ENCODE measurements around the gene SLC22A14. TPM values are rescaled to one million over a fixed set of nuclear protein-coding genes. Genes with fewer than 3 reads are reported as not detected.

The SLC22A14 gene
- total RNA-seq, 1 donor from 2014 or later: not detected

- H3K9me3 Mint-ChIP-seq: no peaks in the 10 kb centered on the region
- no peak overlapping the region for H3K4me3 Mint-ChIP-seq
- no peaks in the 10 kb centered on the region for H3K27me3 ChIP-seq
- H3K4me3 ChIP-seq: no peak overlapping the region
- H2AFZ ChIP-seq (replicated peaks): no peak overlapping the region
- no peaks in the 10 kb centered on the region for H3K4me1 ChIP-seq
- H3F3A ChIP-seq (ENCODE audit: low read depth): no peaks in the 10 kb centered on the region
- H3K36me3 Mint-ChIP-seq: peaks cover 6% of the 10 kb centered on the region
- H4K20me1 ChIP-seq (ENCODE audit: low read depth): no peaks in the 10 kb centered on the region
- H3K4me1 Mint-ChIP-seq: no peaks in the 10 kb centered on the region
- no peak overlapping the region for H3K9ac ChIP-seq
- TF ChIP-seq CTCF (IDR thresholded peaks at IDR 0.05) (no peak), EZH2 (IDR thresholded peaks at IDR 0.05) (no peak), EZH2phosphoT487 (IDR thresholded peaks at IDR 0.05) (no peak)
- no peaks in the 10 kb centered on the region for H3K36me3 ChIP-seq
- H3K79me2 ChIP-seq (ENCODE audit: low read depth): no peaks in the 10 kb centered on the region
- H3K27ac ChIP-seq: no peak overlapping the region
- DNase-seq (ENCODE audit: low spot score): no peak
- H3K27me3 Mint-ChIP-seq (ENCODE audit: insufficient read depth, low read depth): peaks cover 4% of the 10 kb centered on the region
- H3K27ac Mint-ChIP-seq: no peak overlapping the region
- no peaks in the 10 kb centered on the region for H3K9me3 ChIP-seq (ENCODE audit: low read depth)
- no peak overlapping the region for H3K4me2 ChIP-seq
These were observed 5.0 kb upstream of the SLC22A14 start for GRCh38 chr3:38276917-38277630.

GRCh38 chr3:38278841-38279240 is 3.3 kb upstream of the SLC22A14 start:
- no peaks in the 10 kb centered on the region for H3F3A ChIP-seq (ENCODE audit: low read depth)
- no peaks in the 10 kb centered on the region for H3K27me3 ChIP-seq
- Mint-ChIP-seq H3K4me1 (no peaks in the 10 kb centered on the region), H3K27me3 (ENCODE audit: insufficient read depth, low read depth) (peaks cover 4% of the 10 kb centered on the region), H3K9me3 (no peaks in the 10 kb centered on the region), H3K36me3 (peaks cover 6% of the 10 kb centered on the region), H3K4me3 (no peak overlapping the region), H3K27ac (no peak overlapping the region)
- H4K20me1 ChIP-seq (ENCODE audit: low read depth): no peaks in the 10 kb centered on the region
- no peak overlapping the region for H3K4me3 ChIP-seq
- H3K36me3 ChIP-seq: no peaks in the 10 kb centered on the region
- H3K4me1 ChIP-seq: no peaks in the 10 kb centered on the region
- DNase-seq (ENCODE audit: low spot score): no peak
- H2AFZ ChIP-seq (replicated peaks): no peak overlapping the region
- no peaks in the 10 kb centered on the region for H3K79me2 ChIP-seq (ENCODE audit: low read depth)
- no peak overlapping the region for H3K27ac ChIP-seq
- TF ChIP-seq EZH2phosphoT487 (IDR thresholded peaks at IDR 0.05) (no peak), CTCF (IDR thresholded peaks at IDR 0.05) (no peak), EZH2 (IDR thresholded peaks at IDR 0.05) (no peak)
- no peak overlapping the region for H3K4me2 ChIP-seq
- H3K9ac ChIP-seq: no peak overlapping the region
- H3K9me3 ChIP-seq (ENCODE audit: low read depth): no peaks in the 10 kb centered on the region

- Histone ChIP-seq H3K4me2 (no peak overlapping the region), H3K4me3 (no peak overlapping the region), H4K20me1 (ENCODE audit: low read depth) (no peaks in the 10 kb centered on the region), H3K9me3 (ENCODE audit: low read depth) (no peaks in the 10 kb centered on the region), H3F3A (ENCODE audit: low read depth) (no peaks in the 10 kb centered on the region), H2AFZ (replicated peaks) (no peak overlapping the region), H3K79me2 (ENCODE audit: low read depth) (no peaks in the 10 kb centered on the region), H3K36me3 (no peaks in the 10 kb centered on the region), H3K4me1 (no peaks in the 10 kb centered on the region), H3K27me3 (no peaks in the 10 kb centered on the region), H3K9ac (no peak overlapping the region), H3K27ac (no peak overlapping the region)
- Mint-ChIP-seq H3K27me3 (ENCODE audit: insufficient read depth, low read depth) (peaks cover 3% of the 10 kb centered on the region), H3K9me3 (no peaks in the 10 kb centered on the region), H3K4me3 (no peak overlapping the region), H3K36me3 (no peaks in the 10 kb centered on the region), H3K27ac (no peak overlapping the region), H3K4me1 (no peaks in the 10 kb centered on the region)
- TF ChIP-seq CTCF (IDR thresholded peaks at IDR 0.05) (no peak), EZH2 (IDR thresholded peaks at IDR 0.05) (no peak), EZH2phosphoT487 (IDR thresholded peaks at IDR 0.05) (no peak)
- DNase-seq (ENCODE audit: low spot score): no peak
These were observed 2.0 kb downstream of the SLC22A14 start for GRCh38 chr3:38283810-38284755.
